Raji (cell line): ENCODE measurements around the gene PPP2R2C.

Experiments used
- POLR2A ChIP-seq: IDR thresholded peaks from 2 replicates; pipeline ENCODE4 v1.6.1; 2011; ENCODE audit warnings: low read depth, low read length, control low read depth; ENCODE audit not compliant: insufficient read depth

PPP2R2C gene

DNA sequence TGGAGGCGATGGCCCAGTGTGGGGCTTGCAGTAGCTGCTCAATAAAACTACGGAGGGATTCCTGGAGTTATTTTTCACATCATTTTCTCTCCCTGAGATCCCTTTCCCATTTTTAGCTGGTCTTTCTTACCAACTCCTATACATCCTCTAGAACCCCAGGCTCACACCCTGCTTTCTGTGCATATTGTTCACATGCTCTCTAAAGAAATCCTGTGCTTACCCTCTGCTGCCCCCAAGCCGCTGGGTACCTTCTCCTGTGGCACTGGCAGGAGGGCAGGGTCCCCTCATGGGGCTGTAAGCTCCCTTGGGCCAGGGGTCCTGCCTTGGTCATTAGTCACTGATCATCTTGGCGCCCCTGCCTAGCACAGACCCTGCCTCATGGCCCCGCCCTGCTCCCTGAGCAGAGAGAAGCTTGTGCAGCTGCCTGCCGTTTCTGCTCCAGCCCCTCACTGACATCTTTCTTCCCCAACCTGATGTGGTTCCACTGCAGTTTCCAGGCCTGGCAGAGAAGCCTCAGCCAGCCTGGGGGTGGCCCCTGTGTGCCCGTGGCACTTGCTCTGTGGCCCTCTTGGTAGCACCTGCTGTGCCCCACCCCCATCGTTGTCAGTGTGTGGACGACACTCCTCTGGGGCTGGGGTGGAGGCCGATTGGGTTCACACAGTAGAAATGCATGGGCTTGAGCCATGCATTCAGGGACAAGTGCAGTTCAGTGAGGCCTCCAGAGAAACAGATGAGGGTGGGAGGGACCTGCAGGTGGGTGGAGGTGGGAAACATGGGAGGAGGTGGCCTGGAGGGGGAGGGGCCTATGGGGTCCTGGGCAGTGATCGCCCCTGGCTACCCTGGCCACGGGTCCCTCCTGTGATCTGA is 133.2 kb downstream of the PPP2R2C start:
- no peak for TF ChIP-seq POLR2A

DNA sequence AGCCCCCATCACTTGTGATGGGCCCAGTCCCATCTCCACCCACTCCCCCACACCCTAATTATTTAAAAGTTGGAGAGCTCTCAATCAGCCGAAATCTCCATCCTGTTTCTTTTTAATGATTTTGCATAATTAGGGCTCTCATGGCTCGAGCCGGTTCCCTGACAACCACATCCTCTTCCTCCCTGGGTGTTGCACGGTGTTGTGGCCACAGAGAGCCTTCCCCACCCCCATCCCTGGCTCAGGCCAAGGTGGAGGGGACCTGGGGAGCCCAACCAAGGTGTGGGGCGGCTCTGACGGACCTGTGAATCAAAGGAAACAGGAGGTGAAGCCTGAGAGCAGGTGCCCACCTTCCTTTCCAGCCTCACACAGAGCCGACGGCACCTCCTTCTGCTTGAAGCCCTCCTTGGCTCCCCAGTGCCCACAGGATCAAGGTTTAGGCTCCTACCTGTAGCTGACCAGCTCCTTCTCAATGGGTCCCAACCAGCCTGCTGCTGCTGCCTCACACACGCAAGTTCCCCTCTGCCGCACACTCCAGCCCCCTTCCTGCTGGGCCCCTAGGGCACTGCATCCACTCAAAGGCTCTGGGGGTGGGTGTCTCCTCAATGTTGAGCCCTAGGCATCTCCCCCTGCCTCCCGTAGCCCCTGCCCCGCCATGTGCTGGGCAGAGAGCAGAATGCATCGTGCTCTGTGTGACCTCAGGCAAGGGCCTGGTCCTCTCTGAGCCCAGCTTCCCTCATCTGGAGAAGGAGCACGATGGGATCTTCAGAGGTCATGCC is 134.1 kb downstream of the PPP2R2C start:
- no peak for TF ChIP-seq POLR2A

DNA sequence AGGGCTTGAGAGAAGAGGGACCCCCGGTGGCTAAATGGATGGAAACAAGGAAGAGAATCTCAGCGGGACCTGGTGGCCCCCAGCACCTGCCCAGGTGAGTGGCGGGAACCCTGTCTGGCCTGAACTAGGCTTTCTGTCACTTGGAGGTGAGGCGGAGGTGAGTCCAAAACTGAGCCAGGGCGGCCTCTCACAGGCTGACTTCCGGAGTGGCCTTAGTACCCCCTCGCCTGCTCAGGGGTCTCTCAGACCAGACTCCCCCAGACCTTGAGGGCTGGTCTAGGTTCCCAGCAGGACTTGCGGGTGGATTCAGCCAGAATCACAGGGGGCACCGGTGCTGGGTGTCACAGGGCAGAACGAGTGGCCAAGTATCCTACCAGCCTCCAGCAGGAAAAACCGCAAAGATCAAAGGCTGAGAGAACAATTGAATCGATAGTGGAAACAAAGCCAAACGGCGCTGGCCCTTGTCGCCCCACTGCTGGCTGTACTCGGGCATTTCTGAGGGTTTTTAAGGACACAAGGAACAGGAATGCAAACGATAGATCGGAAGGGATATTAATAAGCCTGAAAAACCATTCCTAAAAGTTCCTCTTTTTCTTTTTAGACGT is 135.0 kb downstream of the PPP2R2C start:
- TF ChIP-seq POLR2A: no peak

DNA sequence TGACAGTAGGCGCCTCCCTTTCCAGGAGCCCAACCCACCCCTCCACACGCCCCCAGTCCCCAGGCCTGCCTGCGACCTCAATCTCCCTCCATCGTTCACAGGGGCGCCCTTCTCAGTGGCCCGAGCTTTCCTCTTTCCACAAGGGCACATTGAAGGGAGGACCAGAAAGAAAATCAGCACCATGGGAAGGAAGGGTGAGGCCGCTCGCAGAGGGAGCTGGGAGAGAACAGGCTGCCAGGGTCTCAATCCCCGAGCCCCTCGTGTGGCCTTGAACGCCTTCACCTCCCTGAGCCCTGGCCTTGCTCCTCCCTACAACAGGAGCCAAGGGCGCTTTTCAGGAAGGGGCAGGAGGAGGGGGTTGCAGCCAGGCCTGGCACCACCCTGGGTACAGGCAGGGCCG is 136.2 kb downstream of the PPP2R2C start:
- no peak for TF ChIP-seq POLR2A

DNA sequence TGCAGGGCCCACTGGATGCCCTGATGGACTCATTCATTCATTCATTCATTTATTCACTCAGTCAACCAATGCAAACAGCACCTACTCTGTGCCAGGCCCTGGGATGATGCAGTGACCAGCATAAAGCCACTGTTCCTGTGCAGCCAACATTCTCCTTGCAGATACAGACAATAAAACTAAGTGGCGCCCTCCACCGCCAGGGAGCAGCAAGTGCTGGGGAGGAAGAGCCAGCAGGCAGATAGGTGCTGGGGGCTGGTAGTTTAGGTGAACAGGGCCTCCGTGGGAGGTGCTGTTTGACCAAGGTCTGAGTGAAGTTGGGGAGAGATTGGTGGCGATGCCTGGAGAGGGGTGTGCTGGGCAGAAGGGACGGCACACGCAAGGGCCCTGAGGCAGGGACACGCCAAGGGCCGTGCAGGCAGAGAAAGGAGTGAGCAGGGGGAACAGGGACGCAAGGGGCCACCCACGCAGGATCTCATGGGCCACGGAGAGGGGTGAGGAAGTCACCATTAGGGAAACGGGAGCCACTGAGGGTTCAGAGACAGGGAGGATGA is 137.3 kb downstream of the PPP2R2C start:
- TF ChIP-seq POLR2A: no peak

DNA sequence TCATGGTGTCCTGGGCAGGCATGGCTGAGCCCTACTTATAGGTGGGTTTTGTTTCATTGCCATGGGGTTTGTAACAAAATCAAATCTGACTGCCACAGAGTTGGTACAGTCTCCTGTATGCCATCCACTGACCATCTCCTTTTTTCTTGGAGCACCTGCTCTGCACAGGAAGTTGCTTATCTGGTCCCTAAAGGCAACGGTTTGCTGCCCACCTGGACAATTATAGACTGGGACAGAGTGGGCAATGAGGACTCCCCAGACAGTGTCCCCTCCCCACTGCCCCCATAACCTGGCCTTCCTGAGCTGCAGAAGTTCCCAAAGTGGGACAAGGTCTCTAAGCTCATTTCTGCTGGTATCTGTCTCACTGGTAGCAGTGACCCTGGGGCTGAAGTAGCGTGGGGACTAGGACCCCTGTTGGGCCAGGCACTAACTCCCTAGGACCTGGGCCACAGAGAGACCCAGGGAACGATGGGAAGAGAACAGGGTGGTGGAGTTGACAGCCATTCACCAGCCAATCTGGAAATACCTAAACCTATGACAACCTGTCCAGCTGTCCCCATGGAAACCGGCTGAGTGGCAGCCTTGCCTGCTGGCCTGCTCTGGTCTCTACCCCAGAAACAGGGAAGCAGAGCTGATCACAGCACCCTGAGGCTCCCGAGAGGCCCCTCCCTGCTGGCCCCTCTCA is 138.1 kb downstream of the PPP2R2C start:
- no peak for TF ChIP-seq POLR2A

DNA sequence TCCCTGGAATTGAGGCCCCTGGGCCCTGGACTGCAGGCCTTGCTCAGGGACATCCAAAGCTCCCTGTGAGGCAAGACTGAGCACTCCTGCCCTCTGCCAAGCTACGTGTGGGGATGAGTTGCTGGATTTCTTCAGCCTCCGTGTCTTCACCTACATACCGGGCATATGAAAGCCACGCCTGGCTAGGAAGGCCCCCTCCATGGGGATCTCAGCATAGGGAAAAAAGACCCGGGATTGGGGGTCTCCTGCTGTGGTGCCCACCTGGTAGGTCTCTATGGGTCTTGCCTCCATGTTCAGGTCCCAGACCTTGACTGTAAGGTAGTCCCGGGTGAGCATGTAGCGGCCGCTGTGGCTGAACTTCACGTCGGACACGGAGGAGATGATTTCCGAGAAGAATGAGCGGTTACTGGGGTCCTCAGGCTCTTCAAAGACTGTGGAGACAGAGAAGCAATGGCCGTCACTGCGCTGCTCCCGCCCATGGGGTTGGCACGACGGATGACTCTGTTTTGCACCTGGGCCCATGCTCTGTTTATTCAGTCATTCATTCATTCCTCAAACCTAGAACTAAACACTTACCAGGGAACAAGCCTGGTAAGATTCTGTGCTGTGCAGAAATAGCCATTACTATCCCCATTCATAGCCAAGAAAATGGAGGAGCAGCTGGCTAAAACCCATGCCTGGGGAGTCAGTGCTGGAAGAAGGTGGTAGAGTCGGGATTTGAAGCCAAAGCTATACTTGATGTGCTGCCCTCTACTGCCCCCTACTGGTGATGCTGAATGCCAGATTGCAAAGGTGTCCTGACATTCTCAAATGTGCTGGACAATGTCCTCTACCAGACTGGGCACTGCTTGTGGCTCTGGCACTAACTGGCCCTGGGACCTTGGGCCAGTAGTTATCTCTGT is 138.9 kb downstream of the PPP2R2C start:
- no peak for TF ChIP-seq POLR2A

DNA sequence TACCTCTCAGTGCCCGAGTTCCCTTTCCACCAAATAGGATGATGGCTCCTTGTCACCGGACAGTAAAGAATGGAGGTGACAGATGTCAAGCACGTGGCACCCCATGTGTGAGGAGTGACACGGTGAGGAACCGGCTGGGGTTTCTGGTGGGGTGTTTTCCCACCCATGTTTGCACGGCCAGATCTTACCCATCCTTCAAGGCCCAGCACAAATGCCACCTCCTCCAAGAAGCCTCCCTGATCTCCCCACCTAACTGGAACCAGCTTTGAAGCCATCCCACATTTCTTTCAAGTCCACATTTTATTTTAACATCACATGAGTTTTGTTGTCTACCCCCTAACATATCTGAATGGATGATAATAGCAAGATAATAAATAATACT is 139.8 kb downstream of the PPP2R2C start:
- TF ChIP-seq POLR2A: no peak

DNA sequence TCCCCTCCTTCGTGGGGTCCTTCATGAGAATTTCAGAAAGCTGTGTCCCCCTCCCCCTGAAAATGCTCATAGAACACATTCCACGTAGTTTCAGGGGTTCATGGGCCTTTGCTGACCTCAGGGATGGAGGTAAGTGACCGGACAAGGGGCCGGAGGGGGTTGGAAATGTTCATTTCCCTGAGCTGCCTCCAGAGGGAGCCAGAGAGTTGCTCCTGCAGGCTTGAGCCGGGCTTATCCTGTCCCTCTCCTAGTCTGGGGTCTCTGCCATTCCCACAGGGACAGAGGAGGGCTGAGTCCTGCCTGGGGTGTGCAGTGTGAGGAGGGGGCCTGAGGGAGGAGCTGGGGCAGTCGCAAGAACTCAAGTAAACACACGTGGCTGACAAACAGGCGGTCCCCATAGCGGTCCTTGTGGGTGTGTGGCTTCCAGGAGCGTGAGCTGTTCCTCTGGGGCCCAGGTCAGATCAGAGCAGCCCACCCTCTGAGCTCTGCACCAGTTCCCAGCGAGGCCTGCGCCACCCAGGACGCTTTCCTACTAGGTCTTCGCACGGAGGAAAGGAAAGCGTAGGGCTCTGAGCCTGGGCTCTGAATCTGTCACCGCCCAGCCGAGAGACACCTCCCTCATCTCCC is 140.3 kb downstream of the PPP2R2C start:
- TF ChIP-seq POLR2A: no peak

DNA sequence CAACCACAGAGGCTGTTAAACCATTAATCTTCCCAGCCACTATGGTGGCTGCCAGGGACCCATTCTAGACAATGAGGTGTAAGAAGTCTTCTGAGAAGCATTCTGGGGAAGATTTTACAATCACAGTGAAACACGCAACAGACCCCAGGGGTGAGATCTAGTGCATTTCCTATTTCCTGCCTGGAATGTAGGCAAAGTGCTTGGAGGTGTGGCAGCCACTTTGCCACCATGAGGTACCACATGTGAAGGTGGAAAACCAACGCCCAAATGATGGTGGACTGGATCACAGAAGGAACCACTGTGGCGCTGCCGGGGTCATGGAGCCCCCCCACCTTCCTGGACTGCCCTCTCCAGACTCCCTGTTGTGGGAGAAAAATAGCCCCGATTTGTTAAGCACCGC is 140.9 kb downstream of the PPP2R2C start:
- TF ChIP-seq POLR2A: no peak

DNA sequence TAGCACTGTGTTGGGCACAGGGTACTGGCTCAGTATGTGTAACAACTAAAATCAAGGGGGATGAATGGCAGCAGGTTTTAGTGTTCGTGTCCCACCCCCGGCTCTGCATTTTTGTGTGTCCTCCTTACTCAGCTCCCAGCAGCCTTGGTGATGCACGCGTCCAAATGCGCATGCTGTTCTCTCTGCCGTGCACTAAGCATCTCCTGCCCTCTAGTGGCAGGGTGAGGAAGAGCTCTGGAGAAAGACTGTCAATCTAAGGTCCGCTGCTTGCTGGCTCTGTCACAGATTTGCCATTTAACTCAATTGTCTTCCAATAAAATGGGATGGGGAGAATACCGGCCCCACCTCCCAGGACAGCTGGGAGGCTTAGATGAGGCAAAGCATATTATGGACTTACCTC is 141.4 kb downstream of the PPP2R2C start:
- no peak for TF ChIP-seq POLR2A

DNA sequence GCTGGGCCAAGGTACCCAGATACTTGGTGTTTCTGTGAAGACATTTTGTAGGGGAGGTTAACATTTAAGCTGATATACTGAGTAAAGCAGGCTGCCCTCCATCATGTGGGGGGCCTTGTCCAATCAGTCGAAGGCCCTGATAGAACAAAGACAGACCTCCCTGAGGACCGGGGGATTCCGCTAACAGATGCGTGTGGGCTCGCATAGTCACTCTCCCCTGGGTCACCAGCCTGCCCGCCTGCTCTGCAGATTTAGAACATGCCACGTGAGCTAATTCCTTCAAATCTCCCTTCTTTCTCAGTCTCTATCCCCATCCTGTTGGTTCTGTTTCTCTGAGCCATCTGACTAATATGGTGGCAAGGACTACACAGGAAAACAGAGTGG is 142.0 kb downstream of the PPP2R2C start:
- TF ChIP-seq POLR2A: no peak

DNA sequence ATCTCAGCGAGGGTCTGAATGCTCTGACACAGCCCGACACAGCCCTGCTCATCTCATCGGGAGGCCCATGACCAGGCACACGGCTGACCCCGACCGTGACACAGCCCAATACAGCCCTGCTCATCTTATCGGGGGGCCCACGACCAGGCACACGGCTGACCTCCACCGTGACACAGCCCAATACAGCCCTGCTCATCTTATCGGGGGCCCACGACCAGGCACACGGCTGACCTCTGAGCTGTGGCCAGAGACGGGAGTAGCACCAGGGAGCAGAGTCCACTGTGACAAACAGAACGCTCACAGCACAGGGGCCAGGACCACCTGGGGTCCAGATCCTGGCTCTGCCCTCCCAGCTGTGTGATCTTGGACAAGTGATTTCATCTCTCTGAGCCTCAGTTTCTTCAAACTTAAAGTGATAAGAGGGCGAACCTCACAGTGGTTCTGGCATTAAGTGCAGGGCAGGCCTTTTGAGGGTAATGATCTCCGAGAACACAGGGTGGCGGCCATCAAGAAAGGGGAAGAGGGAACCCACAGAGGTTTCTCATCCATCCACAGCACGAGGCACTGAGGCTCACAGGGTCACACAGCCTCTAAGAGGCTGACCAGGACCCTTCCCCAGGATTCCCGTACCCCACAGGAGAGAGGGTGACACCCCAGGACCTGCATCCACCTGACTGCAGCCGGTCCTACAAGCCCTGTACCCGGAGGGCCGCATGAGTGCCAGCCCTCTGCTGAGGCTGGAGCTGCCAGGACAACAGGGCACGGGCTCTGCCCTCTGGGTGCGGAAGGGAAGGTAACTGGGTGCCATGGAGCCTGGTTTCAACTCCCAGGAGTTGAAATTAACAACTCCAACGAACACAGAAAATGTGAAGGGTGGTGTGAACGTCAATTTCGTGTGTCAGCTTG is 142.7 kb downstream of the PPP2R2C start:
- no peak for TF ChIP-seq POLR2A
